HG02884 (cell line): ENCODE results near the gene PLXNB3.
"Not testable (repeated sequence)": the region's sequence is repeated elsewhere in the genome, so short reads cannot be mapped to it uniquely, and the experiment has no call there.

ENCODE experiments used
- ATAC-seq: cut with Tn5 transposase; IDR thresholded peaks from one replicate; pipeline ENCODE4 v1.9.1; 2021; ENCODE audit warnings: mild to moderate bottlenecking, moderate library complexity; ENCODE audit not compliant: unreplicated experiment

Gene PLXNB3

GRCh38 chrX:153732401-153732800, 31.6 kb upstream of the PLXNB3 start:
- ATAC-seq: no peak

GRCh38 chrX:153733651-153734240, 30.3 kb upstream of the PLXNB3 start:
- no peak for ATAC-seq

- ATAC-seq: no peak
Observed at GRCh38 chrX:153734871-153735270, 29.2 kb upstream of the PLXNB3 start.

- ATAC-seq: no peak
Observed at GRCh38 chrX:153735274-153735673, 28.8 kb upstream of the PLXNB3 start.

GRCh38 chrX:153736071-153736820, 27.8 kb upstream of the PLXNB3 start:
- no peak for ATAC-seq

- ATAC-seq: no peak
Observed at GRCh38 chrX:153736871-153737441, 27.1 kb upstream of the PLXNB3 start.

- ATAC-seq: no peak
Observed at GRCh38 chrX:153738056-153738605, 25.9 kb upstream of the PLXNB3 start.

GRCh38 chrX:153739754-153740486, 24.1 kb upstream of the PLXNB3 start:
- no peak for ATAC-seq

GRCh38 chrX:153740631-153741222, 23.3 kb upstream of the PLXNB3 start:
- no peak for ATAC-seq

- ATAC-seq: no peak
Observed at GRCh38 chrX:153741446-153741845, 22.6 kb upstream of the PLXNB3 start.

GRCh38 chrX:153742111-153742510, 21.9 kb upstream of the PLXNB3 start:
- ATAC-seq: not testable (repeated sequence)

GRCh38 chrX:153742796-153743467, 21.1 kb upstream of the PLXNB3 start:
- not testable (repeated sequence) for ATAC-seq

- not testable (repeated sequence) for ATAC-seq
Observed at GRCh38 chrX:153743468-153744209, 20.4 kb upstream of the PLXNB3 start.

- no peak for ATAC-seq
Observed at GRCh38 chrX:153744210-153745066, 19.6 kb upstream of the PLXNB3 start.

- not testable (repeated sequence) for ATAC-seq
Observed at GRCh38 chrX:153745067-153745433, 19.0 kb upstream of the PLXNB3 start.

GRCh38 chrX:153746359-153746758, 17.7 kb upstream of the PLXNB3 start:
- ATAC-seq: no peak

- not testable (repeated sequence) for ATAC-seq
Observed at GRCh38 chrX:153746991-153747390, 17.1 kb upstream of the PLXNB3 start.

GRCh38 chrX:153749017-153749416, 15.0 kb upstream of the PLXNB3 start:
- ATAC-seq: not testable (repeated sequence)
